ENCODE data around the gene LDB3.

- TF ChIP-seq CTCF (conservative IDR thresholded peaks at IDR 0.05 in 1 of 2, IDR thresholded peaks at IDR 0.05 in 1 of 2; ENCODE audit: extremely low read depth in 1 of 2, insufficient read depth in 1 of 2, low read depth in 1 of 2, low read length in 2 of 2) (no peak), EZH2 (IDR thresholded peaks at IDR 0.05; ENCODE audit: borderline replicate concordance, low read length) (no peak)
These were observed 54.7 kb downstream of the LDB3 start for GRCh38 chr10:86723009-86723408.
